ENCODE results near the gene BCL11B.

BCL11B gene

DNA sequence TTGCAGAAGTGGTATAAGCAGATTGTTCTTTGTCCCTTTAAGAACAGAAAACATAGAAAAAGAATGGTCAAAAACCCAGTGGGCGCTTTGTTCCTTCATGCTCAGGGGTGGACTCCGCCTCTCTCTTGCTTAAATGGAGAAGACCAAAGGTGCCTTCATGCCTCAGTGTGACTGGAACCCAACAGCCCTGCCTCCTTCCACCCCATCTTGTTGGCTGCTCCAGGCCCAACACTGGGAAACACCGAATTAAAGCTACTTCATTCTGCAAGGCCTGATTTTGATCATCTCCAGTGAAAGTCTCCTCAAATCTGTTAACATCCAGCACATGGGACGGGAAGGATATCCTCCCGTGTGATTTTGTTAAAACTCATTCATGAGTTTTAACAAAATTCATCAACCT lies 103.7 kb downstream of the BCL11B start:
- DNase-seq = no peak

DNA sequence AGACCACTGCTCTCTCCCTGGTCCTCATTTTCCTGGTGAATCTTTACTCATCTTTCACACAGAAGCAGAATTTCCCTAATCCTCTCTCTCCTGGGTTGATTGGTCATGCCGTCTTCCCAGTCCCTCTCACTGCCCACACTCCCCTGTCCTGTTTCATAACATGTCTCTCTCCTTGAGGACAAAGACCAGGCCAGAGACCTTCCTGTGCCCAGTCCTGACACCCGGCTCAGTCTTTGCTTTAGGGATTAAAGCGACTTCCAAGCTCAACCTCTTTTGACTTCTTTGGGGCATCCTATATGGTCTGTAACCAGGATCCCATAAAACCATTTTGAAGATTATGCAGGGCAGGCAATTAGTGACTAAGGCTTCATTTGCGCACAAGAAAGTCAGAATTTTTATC lies 105.5 kb downstream of the BCL11B start:
- no peak for DNase-seq

DNA sequence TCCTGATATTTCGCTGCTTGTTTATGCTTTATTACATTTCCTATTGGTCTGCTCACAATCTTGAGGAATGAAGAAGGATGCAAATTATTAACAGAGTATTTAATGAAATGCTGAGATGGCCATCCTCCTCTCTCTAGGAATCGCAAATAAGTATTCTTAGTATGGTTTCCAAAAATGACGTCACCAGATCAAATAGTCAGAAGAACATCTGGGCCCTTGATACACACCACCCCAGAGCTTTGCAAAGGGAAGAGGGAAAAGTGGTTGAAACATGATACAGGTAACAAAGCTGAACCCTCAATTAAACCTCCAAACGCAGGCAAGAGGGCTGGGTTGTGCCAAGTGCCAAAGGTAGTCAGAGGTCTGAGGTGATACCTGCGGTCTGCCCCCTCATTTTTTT lies 107.3 kb downstream of the BCL11B start:
- no peak for DNase-seq

DNA sequence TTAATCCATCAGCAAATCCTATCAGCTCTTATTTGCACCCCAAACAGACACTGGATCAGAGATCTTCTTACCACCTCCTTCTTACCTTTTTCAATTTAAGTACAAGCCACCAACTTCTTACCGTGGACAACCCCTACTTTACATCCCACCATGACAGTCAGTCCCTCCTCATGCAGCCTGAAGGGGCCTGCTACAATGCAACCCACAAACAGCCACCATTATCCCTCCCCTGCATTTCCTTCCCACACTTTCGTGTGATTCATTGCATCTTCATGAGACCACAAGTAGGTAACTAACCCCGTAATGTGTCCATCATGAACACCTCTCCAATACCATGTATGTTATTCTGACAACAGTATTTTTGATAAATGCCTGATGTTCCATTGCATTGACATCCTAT lies 108.6 kb downstream of the BCL11B start:
- DNase-seq = no peak

DNA sequence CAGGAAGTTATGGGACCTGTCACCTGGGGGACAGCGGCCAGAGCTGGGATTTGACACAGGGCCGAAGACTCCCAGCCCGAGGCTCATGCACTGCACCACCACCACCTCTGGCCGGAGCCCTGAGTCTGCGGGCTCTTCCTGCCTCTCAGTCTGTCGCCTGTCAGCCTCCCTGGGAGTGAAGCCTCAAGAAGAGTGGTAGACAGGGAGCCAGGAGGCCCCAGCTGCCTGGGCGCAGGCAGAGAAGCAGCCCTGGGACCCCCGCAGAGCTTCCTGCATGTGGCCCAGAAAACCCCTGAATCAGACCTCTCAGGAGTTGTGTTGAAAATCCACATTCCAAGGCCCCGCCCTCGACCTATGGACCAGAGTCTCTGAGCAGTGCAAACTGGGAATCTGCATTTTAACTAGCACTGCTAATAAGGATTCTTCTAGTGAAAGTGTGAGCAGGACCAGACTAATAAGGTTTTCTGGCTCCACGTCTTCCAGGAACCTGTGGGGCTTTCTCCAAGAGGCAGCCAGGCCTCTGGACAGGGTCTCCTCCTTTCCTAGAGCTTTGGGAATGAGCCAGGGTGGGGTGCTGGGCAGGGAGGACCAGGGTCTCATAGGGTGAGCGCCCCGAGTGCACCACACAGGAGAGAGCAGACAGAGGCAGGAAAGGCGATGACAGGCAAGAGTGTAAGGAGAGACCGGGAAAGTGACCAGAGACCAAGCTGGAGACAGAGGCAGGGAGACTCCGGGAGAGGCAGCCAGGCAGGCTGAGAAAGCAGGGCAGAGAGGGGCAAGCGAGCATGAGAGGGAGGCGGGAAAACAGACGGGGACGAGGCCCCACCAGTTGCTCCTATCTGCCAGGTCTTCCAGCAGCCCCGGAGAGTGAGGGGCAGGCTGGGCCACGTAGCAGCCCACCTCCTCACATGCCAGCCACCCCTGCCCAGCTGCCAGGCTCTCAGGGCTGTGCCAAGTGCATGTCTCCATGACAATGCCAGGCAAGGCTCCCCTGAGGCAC lies 112.4 kb downstream of the BCL11B start:
- DNase-seq = no peak

DNA sequence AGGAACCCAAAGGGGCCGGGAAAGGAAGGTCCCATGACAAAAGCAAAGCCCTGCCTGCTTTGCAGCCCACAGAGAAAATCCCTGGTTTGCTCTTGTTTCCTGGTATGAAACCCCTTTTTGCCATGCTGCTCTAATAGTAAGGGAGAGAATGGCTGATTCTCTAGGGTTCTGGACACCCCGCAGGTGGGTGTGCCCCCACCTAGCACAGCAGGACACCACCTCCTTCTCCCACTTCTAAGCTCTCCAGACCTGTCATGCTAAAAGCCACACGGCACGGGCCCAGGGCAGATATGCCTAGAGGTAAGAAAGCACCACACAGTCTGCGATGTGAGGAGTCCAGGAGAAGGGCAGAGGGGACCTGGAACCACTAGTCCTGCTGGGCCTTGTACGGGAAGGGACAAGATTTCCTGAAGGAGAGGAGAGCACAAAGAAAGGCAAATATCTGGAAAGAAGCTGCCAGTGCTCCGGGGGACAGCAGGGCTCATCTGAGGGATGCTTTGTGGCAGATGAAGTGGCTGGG lies 113.3 kb downstream of the BCL11B start:
- DNase-seq = no peak

DNA sequence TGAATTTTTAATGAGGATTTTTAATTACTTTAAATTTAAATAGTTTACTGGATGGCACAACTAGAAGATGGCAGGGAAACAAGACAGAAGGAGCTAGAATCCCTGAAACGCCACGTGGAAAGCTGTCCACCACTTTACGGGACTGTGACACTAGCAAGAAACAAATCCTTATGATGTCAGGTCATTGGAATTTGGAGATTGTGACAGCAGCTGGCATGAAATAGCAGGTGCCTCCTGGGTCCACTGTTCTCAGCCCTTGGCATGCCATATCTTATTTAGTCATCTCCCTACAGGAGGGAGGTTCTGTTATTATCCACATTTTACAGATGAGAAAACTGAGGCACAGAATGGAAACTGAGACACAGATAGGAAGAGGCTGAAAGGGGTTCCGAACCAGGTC lies 113.8 kb downstream of the BCL11B start:
- DNase-seq = no peak

DNA sequence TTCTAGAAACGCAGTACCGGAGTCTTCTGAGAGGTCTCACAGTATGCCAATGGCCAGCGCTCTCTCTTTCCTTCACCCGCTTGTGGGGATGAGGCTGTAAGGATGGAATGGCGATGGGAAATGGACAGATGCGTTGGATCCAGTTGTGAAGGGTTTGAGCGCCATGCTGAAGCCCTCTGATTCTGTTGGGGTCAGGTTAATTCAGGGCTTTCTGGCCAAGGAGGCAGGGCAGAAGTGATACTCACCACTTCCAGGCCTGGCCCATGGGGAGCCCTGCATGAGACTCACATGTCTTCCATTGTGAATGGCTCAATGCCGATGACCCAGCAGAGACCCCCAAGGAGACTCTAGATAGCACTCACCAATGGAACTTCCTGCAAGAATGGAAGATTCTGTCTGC lies 114.3 kb downstream of the BCL11B start:
- no peak for DNase-seq

DNA sequence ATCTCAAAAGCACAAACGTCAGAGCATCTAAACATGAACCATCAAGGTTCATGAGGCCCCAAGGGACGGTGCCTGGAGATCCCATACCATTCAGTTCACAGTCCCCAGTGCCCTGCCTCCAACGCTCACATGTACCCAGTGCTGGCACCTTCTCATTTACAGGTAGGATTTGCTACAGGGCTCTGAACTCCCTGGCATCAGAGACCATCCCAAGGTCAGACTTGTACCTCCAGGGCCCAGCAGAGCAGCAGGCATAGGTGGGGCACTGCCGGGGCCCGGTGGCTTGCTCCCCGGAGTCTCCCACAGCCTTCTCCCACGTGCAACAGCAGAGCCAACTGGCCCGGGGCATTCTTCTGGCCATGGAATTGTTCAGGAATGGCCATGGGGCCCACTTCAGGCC lies 114.8 kb downstream of the BCL11B start:
- DNase-seq = no peak

DNA sequence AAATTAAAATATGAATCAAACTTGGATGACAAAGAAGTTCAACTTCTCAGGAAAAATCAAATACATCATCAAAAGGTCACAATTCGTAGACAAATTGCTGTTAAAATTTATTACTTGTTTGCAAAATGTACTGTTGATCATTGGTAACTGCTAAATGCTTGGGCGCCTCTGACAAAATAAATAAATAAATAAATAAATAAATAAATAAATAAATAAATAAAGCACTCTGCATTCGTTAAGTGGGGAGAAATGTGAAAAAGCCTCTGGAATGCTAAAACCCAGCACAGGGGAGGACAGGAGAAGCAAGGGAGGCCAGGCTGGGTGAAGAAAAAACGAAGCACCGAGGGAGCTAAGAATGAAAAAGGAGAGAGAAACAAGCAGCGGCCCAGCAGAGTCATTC lies 115.2 kb downstream of the BCL11B start:
- no peak for DNase-seq

DNA sequence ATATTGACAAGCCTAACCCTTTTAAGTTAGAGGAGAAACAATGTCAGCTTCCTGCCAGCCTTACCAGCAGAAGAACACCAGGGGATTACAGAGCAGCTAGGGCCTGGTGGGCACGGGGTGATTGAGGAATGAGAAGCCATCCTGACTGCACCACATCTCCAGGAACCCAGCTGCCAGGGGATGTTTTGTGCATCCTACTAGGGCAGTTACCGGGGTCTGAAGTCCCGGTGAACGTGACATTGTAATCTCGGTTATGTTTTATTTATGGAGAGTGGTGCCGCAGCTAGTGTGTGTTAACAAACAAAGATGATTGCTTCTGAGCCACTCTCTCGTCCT lies 115.9 kb downstream of the BCL11B start:
- no peak for DNase-seq

DNA sequence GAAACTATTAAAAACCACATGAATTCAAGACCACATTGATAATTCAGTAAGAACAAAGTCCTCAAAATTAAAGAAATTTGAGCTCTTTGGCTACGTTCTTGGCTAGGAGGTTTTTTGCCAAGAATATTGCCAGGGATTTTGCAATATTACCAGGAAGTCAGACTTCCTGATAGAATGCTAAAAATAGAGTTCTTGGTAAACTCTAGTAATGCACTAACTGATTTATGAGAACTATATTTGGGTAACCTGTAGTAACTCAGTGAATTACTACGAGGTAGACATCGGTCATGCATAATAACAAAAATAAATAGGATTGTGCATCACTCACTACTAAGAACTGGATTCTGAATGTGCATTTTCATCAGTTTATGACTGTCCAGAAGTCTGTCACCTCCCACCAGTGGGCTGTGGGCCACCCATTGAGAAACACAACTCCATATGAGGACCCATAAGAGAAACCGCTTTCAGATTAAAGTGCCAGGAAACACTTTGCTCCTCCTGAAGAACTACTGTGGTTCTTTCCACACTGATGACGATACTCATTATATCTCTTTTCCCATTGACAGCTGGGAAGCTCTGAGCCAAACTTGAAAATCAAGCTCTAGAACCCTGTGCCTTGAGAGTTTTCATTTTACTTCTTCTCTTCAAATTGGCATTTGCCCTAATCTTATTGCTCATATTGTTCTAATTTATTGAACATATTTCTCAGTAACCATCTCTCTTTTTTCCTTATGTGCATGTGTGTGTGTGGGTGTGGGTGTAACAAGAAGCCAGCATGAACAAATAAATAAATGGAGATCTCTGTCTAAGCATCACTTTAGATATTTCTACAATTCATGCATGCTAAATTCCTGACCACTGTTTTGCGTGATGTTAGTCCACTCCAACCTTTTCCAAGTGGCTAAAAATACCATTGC lies 116.6 kb downstream of the BCL11B start:
- no peak for DNase-seq

DNA sequence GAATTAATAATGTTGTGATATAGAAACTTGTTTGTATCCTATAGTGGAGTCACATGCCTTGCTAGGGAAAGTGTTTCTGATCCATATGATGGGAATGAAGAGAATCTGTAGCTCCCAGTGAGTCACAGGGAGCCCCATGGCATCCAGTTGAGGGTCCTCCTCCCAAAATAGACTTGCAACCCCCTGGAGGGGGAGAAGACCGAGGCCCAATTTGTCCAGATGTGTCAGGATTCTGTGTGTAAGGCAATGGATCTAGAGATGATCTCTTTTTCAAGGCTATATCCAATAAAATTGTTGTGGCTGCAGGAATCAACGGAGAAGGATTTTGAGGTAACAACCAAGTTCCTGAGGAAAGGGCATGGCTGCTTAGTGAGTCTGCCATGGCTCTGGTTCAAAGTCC lies 121.8 kb downstream of the BCL11B start:
- no peak for DNase-seq

DNA sequence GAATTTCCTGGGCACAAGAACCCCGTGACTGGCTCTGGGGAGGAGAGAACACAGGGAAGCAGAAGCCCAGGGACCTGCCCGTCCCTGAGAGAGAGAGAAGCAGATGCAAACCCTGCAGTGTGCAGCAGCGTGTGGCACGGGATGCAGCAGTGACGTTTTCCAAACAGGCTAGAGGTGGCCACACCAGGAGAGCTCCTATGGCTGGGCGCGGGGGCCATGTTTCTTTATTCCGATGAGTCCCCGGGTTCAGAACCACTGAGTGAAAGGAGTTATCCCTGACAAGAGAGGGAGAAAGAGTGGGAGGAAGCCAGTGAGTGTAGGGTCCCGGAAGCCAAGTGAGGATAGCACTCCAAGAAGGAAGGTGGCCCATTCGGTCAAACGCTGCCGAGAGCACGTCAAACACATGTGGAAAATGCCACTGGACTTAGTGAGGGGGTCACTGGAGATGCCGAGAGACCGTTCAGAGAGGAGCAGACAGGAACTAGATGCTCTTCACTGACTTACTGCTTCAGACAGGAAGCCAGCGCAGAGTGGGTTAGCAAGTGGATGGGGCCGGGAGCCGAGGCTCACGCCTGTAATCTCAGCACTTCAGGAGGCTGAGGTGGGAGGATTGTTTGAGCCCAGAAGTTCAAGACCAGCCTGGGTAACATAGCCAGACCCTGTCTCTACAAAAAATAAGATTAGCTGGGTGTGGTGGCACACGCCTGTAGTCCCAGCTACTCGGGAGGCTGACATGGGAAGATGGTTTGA lies 123.0 kb downstream of the BCL11B start:
- no peak for DNase-seq

DNA sequence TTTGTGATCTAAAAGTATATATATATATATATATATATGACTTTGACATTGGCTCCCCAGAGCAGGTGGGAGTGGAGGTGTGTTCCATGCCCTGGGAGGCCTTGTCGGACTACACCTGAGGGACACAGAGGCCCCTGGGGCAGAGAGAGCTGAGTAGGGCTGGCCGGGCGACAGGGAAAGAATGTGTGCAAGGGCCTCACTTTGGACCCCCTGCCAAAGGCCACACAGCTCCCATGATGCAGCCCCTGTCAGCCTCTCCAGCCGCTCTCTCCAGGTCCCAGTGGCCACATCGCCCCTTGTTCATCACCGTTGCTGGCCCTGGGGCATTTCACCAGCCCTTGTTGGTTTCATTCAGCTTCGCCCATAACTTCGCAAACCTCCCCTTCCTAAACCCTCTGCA lies 123.9 kb downstream of the BCL11B start:
- no peak for DNase-seq

DNA sequence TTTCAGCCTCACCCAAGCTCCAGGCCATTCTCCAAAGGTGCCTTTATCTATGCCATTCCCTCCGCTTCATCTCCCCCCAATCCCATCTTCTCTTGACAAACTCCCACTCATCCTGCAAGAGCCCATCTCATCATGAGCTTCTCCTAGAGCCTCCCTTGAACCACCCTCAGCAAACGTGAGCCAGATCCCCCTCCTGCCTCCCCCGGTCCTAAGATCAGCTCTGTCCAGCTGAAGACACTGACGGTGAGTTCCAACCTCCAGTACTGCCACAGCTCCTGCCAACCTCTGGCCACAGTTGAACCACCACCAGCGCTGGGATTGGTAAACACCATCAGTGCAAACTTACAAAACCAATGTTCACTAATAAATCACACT lies 124.6 kb downstream of the BCL11B start:
- DNase-seq = no peak

DNA sequence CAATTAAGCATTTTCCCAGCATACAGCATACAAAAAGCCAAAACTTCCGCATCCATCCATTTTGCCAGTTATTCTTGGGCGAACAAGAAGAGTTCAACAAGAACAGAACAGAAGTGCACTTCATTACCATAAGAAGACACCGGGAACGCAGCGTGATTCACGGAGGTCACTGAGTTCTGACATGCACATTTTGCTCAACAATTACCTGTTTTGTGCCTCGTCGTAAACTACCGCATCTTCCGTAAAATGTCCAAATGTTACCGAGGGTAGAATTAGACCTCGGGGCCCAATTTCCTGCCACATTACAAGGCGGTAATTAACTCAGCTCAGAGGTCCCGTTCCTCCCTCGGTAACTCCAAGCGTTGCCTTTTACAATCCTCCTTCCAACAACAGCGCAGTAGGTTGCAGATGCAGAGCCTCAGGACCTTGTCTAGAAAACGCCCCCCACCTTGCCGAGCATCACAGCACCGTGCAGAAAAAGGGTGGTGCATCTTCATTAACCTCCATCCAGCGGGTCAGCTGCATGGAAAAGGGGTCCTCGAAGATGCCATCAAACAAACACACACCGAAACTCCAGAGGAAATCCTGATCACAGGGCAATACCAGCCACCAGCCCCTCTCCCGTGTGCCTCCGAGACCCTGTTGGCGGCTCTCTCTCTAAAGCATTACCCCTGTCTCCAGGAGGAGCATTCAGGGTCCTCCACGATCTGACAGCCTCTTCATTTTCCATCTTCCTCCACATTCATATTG lies 125.2 kb downstream of the BCL11B start:
- no peak for DNase-seq

DNA sequence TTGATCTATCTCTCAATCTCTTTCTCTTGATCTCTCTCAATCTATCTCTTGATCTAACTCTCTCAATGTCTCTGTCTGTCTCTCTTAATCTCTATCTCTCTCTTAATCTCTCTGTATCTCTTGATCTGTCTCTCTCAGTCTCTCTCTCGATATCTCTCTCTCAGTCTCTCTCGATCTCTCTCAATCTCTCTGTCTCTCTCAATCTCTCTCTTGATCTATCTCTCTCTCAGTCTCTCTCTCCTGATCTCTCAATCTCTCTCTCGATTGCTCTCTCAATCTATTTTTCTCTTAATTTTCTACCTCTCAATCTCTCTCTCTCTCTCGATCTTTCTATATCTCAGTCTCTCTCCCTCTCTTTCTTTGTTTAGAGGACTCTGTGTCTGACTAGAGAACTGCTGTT lies 126.7 kb downstream of the BCL11B start:
- DNase-seq = no peak

DNA sequence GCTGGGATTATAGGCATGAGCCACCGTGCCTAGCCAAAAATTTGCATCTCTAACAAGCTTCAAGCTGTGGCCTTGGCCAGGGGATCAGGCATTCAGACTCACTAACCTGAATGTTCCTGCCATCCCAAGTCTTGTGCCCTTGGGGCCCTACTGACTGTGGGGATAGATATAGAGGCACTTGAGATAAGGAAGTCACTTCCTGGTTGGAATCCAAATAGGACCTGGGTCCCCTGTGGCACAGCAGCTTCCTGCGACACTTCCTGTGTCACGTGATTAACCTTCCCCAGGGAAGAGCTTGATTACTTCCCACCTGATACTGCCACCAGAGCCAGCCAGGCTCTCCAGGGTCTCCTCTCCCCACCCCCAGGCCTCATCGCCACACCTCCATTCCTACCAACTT lies 128.2 kb downstream of the BCL11B start:
- no peak for DNase-seq

DNA sequence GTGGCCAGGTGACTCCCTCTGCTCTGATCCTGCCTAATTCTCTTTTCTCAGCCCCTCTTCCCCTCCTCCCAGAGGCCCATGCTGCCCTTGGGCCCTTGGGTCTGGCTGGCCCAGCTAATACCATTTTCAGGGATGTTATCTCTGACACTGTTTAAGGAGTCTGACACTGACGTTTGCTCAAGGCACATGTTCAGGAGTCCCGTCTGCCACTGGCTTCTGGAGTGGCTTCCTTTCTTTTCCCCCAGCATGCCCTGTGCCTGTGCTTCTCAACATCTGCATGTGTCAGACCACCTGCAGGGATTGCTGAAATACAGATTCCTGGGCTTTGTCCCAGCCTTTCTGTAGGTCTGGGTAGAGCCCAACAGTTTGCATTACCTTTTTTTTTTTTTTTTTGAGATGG lies 128.9 kb downstream of the BCL11B start:
- DNase-seq = no peak

DNA sequence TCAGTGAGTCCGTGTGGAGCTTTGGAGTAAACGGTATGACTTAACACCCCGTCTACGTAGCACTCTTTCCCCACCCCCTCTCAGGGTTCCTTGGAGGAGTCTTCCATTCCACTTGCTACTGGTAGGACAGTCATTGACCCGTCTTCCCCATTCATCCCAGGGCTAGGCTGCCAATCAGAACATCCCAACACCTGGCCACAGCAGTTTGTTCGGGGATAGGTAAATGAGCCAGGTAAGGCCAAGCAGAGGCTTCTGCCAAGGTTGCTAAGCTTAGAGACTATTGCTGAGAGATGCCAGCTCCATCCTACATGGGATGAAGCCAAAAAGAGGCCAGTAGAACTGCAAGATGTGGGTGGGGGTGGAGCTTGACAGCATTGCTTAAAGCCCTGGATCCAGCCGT lies 130.8 kb downstream of the BCL11B start:
- DNase-seq = no peak

Data from amygdala (tissue), 56 donors.